CD14-positive monocyte (primary cell): Measurements from ENCODE around the gene SPIRE1. TPM values are rescaled to one million over a fixed set of nuclear protein-coding genes. Genes with fewer than 3 reads are reported as not detected.

Experiments
- DNase-seq, 3 donors: peaks; one replicate each; pipeline ENCODE4 v3.0.0-alpha.2; 2011 to 2022
- H2AFZ ChIP-seq: 2 replicates; pipeline ENCODE4 v1.6.0; 2012; ENCODE audit warnings: mild to moderate bottlenecking, low read depth, low read length, inconsistent platforms; ENCODE audit not compliant: insufficient read depth, poor library complexity, severe bottlenecking
- H3K27ac ChIP-seq, 2 donors: 1 replicate in 1 of 2; 2 replicates in 1 of 2; pipeline ENCODE4 v1.5.1; 2012 to 2013; ENCODE audit warnings: low read length in 2 of 2, control low read depth in 1 of 2, inconsistent platforms in 1 of 2, low read depth in 1 of 2, mild to moderate bottlenecking in 1 of 2
- H3K27me3 ChIP-seq, 2 donors: one replicate each; pipeline versions ENCODE4 v1.6.0 to v1.6.1; 2011 to 2013; ENCODE audit warnings: low read length in 2 of 2; ENCODE audit not compliant: control insufficient read depth in 2 of 2, insufficient read depth in 2 of 2
- H3K36me3 ChIP-seq, 2 donors: replicated peaks in 1 of 2; 1 replicate in 1 of 2; 2 replicates in 1 of 2; pipeline versions ENCODE4 v1.5.1 to v1.6.1; 2012 to 2013; ENCODE audit warnings: low read length in 2 of 2, control low read depth in 1 of 2, inconsistent platforms in 1 of 2, mild to moderate bottlenecking in 1 of 2; ENCODE audit not compliant: insufficient read depth in 2 of 2, control insufficient read depth in 1 of 2
- H3K4me1 ChIP-seq, 2 donors: 1 replicate in 1 of 2; 2 replicates in 1 of 2; pipeline versions ENCODE4 v1.5.1 to v1.6.1; 2012 to 2013; ENCODE audit warnings: low read length in 2 of 2, control low read depth in 1 of 2, inconsistent platforms in 1 of 2, mild to moderate bottlenecking in 1 of 2, moderate library complexity in 1 of 2; ENCODE audit not compliant: insufficient read depth in 2 of 2, control insufficient read depth in 1 of 2
- H3K4me2 ChIP-seq: replicated peaks from 2 replicates; pipeline ENCODE3; 2012; ENCODE audit warnings: low read length, moderate library complexity, mild to moderate bottlenecking; ENCODE audit not compliant: poor library complexity, severe bottlenecking; ENCODE audit errors: extremely low read depth
- H3K4me3 ChIP-seq, 3 experiments: fragments of 200-600 bp in 1 of 3; sonication (generic) in 1 of 3; replicated peaks in 1 of 3; 1 replicate in 2 of 3; 2 replicates in 1 of 3; pipeline ENCODE4 v1.5.1; 2011 to 2013; ENCODE audit warnings: low read length in 3 of 3, mild to moderate bottlenecking in 3 of 3, control low read depth in 2 of 3, low read depth in 2 of 3, inconsistent platforms in 1 of 3, moderate library complexity in 1 of 3
- H3K79me2 ChIP-seq: 2 replicates; pipeline ENCODE4 v1.6.0; 2012; ENCODE audit warnings: mild to moderate bottlenecking, control low read depth, inconsistent platforms, low read length, moderate library complexity; ENCODE audit not compliant: insufficient read depth
- H3K9ac ChIP-seq: 2 replicates; pipeline ENCODE4 v1.6.0; 2017; ENCODE audit warnings: low read length, mild to moderate bottlenecking; ENCODE audit not compliant: insufficient read depth, poor library complexity, severe bottlenecking
- H3K9me3 ChIP-seq, 2 donors: replicated peaks in 1 of 2; 1 replicate in 1 of 2; 2 replicates in 1 of 2; pipeline versions ENCODE4 v1.5.1 to v1.6.1; 2012 to 2013; ENCODE audit warnings: low read length in 2 of 2, control low read depth in 1 of 2; ENCODE audit not compliant: control insufficient read depth in 1 of 2, insufficient read depth in 1 of 2
- H4K20me1 ChIP-seq: 2 replicates; pipeline ENCODE4 v1.6.0; 2012; ENCODE audit warnings: mild to moderate bottlenecking, low read length, control low read depth, moderate library complexity; ENCODE audit not compliant: insufficient read depth
- H3K27ac Mint-ChIP-seq, 7 donors: one replicate each; pipeline ENCODE4 v1.8.0; 2020; ENCODE audit warnings: mild to moderate bottlenecking in 7 of 7, mixed read lengths in 7 of 7, moderate library complexity in 6 of 7, inconsistent platforms in 2 of 7
- H3K27me3 Mint-ChIP-seq, 3 donors: one replicate each; pipeline ENCODE4 v1.8.0; 2021 to 2022; ENCODE audit warnings: low read depth in 3 of 3, mild to moderate bottlenecking in 3 of 3, mixed read lengths in 3 of 3, moderate library complexity in 3 of 3, inconsistent platforms in 1 of 3
- H3K36me3 Mint-ChIP-seq, 2 donors: one replicate each; pipeline ENCODE4 v1.8.0; 2020; ENCODE audit warnings: mixed read lengths in 2 of 2, inconsistent platforms in 1 of 2, mild to moderate bottlenecking in 1 of 2
- H3K4me1 Mint-ChIP-seq: one replicate; pipeline ENCODE4 v1.8.0; 2020; ENCODE audit warnings: mild to moderate bottlenecking, mixed read lengths
- H3K4me3 Mint-ChIP-seq, 2 donors: one replicate each; pipeline ENCODE4 v1.8.0; 2020; ENCODE audit warnings: mild to moderate bottlenecking in 2 of 2, mixed read lengths in 2 of 2, moderate library complexity in 1 of 2
- H3K9me3 Mint-ChIP-seq, 7 donors: one replicate each; pipeline ENCODE4 v1.8.0; 2020 to 2022; ENCODE audit warnings: mixed read lengths in 7 of 7, mild to moderate bottlenecking in 6 of 7, moderate library complexity in 6 of 7, inconsistent platforms in 2 of 7
- WGBS: methylation state at CpG from one replicate; pipeline ENCODE4 v1.1.5; 2013; ENCODE audit warnings: missing lambda C conversion rate; ENCODE audit not compliant: insufficient coverage; 5-methylcytosine and 5-hydroxymethylcytosine counted together
- intact Hi-C, 2 donors: fragments of 100-400 bp; cut with micrococcal nuclease; formaldehyde crosslinking; loops; one replicate each; pipeline versions ENCODE4 v1.15.0 to v1.15.1; 2023
- polyA plus RNA-seq, 3 donors: library from polyadenylated mRNA; depleted of rRNA in 1 of 3; unstranded in 2 of 3; stranded (reverse) in 1 of 3; fragments of 300-500 nt in 2 of 3; fragments of >200 nt in 1 of 3; fragmentation: Illumina TruSeq in 2 of 3; gene quantifications; 1 replicate in 2 of 3; 2 replicates in 1 of 3; pipeline ENCODE4 v1.2.3, GENCODE V29; 2012 to 2021
- TF ChIP-seq, protein P1 (sequence below): fragments of 200-600 bp; IDR thresholded peaks from one replicate; pipeline ENCODE4 v1.8.0; 2022; ENCODE audit warnings: antibody characterized with exemption, mild to moderate bottlenecking

The SPIRE1 gene
- polyA plus RNA-seq, 3 donors, result 1.7 to 1.9 (median 1.8) TPM

DNA sequence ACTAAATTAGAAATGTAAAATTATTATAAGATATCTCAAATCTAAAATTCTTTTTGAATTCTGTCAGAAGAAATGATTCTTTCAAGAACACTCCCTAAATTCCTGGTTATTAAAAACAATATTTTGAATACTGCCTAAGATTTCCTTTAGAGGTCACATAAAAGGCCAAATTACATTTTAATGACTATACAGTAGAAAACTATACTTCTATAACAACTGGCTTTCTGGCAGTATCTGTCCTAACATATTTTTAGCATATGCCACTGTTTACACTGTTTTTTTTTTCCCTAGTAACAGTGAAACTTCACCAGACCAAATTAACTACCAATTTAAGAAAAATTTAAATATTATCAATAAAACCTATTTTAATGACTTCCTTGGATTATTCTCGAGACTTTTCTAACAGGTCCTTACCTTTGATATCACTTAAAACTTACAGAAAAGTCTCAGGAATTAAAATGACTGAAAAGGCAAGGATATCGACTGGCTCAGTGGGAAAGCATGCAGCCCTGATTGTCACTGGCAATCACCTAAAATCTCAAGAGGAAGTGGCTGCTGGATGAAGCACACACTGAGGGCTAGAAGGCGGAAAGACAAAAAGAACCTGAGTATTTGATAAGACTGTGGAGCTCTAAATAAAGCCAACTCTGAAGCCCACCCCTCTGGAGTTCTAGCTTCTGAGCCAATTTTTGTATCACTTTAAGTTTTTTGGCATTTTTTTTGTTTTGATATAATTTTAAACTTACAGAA, 59.6 kb downstream of the SPIRE1 start:
- intact Hi-C loops, result no loop called here
- WGBS, result 0% methylated on average over 1 of the region's 3 CpGs
- peak overlapping the region in 1 of 7 donors; percentile 79 for H3K27ac Mint-ChIP-seq

GRCh38 chr18:12597760-12598159, 60.1 kb downstream of the SPIRE1 start:
- TF ChIP-seq, protein P1, sequence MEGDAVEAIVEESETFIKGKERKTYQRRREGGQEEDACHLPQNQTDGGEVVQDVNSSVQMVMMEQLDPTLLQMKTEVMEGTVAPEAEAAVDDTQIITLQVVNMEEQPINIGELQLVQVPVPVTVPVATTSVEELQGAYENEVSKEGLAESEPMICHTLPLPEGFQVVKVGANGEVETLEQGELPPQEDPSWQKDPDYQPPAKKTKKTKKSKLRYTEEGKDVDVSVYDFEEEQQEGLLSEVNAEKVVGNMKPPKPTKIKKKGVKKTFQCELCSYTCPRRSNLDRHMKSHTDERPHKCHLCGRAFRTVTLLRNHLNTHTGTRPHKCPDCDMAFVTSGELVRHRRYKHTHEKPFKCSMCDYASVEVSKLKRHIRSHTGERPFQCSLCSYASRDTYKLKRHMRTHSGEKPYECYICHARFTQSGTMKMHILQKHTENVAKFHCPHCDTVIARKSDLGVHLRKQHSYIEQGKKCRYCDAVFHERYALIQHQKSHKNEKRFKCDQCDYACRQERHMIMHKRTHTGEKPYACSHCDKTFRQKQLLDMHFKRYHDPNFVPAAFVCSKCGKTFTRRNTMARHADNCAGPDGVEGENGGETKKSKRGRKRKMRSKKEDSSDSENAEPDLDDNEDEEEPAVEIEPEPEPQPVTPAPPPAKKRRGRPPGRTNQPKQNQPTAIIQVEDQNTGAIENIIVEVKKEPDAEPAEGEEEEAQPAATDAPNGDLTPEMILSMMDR, result no peak
- H3K27me3 Mint-ChIP-seq, result peaks cover 0 to 4% (median 0%) of the 10 kb centered on the region in 3 donors
- WGBS, result 100% methylated on average over 2 of the region's 5 CpGs
- H3K27me3 ChIP-seq, result no peaks in the 10 kb centered on the region
- peaks cover 20% of the 10 kb centered on the region for H3K4me1 Mint-ChIP-seq
- H3K9me3 Mint-ChIP-seq, result peaks cover 0 to 3% (median 0%) of the 10 kb centered on the region in 7 donors
- no peak overlapping the region for H3K4me2 ChIP-seq
- no peak overlapping the region for H3K4me3 ChIP-seq
- peaks cover 9 to 11% of the 10 kb centered on the region in 2 donors for H3K4me1 ChIP-seq
- H4K20me1 ChIP-seq, result no peaks in the 10 kb centered on the region
- H2AFZ ChIP-seq, result no peak overlapping the region
- no peak for DNase-seq
- H3K79me2 ChIP-seq, result no peaks in the 10 kb centered on the region
- no peaks in the 10 kb centered on the region for H3K36me3 ChIP-seq
- intact Hi-C loops, result no loop called here
- H3K9ac ChIP-seq, result no peak overlapping the region
- H3K36me3 Mint-ChIP-seq, result no peaks in the 10 kb centered on the region
- H3K4me3 Mint-ChIP-seq, result no peak overlapping the region
- peak overlapping the region in 4 of 7 donors; percentile 30 to 69 (median 44) for H3K27ac Mint-ChIP-seq
- H3K27ac ChIP-seq, result no peak overlapping the region
- H3K9me3 ChIP-seq, result no peaks in the 10 kb centered on the region

More for the DNA sequence above, 59.6 kb downstream of the SPIRE1 start:
- Histone ChIP-seq H3K27me3 (no peaks in the 10 kb centered on the region), H2AFZ (no peak overlapping the region), H3K4me2 (no peak overlapping the region), H3K4me3 (no peak overlapping the region), H4K20me1 (no peaks in the 10 kb centered on the region), H3K9ac (no peak overlapping the region), H3K27ac (no peak overlapping the region), H3K4me1 (peaks cover 9 to 11% of the 10 kb centered on the region in 2 donors), H3K36me3 (no peaks in the 10 kb centered on the region), H3K79me2 (no peaks in the 10 kb centered on the region), H3K9me3 (no peaks in the 10 kb centered on the region)
- peaks cover 20% of the 10 kb centered on the region for H3K4me1 Mint-ChIP-seq
- no peaks in the 10 kb centered on the region for H3K36me3 Mint-ChIP-seq
- H3K9me3 Mint-ChIP-seq, result peaks cover 0 to 3% (median 0%) of the 10 kb centered on the region in 7 donors
- TF ChIP-seq, protein P1, result no peak
- DNase-seq, result peak; percentile 14 to 43 (median 21)
- no peak overlapping the region for H3K4me3 Mint-ChIP-seq
- H3K27me3 Mint-ChIP-seq, result peaks cover 0 to 4% (median 0%) of the 10 kb centered on the region in 3 donors
